HL-60/S4 treated with phorbol 12-myristate 13-acetate at 8.2 ng/mL for 4 days and 3 days (cell line): ENCODE data around the gene MCC.

Experiments
- in situ Hi-C: fragments of 300-500 bp; cut with MboI; formaldehyde crosslinking; loops from 2 replicates; pipeline ENCODE4 v1.15.0; 2022; ENCODE audit warnings: low sequenced_read_pairs

Gene MCC

DNA sequence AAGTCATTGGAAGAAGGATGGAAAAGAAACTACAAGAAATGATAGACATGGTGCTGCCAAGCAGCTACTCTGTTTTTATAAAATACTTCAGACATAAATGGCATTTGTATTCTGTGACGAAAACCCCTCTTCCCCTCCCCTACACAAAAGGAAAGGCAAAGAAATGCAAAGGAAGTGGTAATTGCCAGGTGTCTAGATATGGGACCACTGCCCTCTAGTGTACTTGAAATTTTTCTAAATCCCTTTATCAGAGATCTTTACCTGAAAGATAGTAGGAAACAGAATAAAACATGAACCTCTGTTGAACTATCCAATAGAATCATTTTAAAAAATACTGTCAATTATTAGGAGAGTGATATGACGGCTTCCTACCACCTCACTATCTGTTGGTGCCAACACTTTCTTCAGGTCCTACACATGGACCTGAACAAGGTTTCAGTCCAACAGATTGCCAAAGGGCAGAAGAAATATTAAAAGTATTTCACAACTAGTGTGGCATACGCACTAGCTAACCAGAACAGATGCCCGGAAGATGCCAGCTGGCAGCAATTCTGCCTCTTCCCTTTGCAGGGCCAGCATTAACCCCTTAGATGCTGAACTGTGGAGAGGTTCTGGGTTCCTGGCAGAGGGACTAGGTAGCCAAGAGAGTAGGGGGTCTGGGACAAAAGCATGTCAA is 157.6 kb downstream of the MCC start:
- in situ Hi-C loops, result loop anchor here (25.0 kb wide), 1 partner anchor 182 kb away; the partner anchor contains the start of gene YTHDC2

DNA sequence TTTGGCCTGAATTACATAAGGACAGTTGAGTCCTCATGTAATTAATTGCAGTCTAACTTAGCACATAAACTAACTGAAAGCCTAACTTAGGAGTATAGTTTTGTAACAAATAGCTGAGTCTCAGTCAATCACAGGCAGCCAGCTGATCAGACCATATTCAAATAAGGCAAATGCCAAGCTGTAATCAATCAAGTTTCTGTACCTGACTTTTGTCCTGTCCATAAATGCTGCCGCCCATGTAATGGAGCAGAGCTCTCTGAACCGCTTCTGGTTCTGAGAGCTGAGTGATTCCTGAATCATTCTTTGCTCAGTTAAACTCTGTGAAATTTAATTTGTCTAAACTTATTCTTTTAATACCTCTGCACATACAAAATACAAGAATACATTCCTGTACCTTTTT is 158.3 kb downstream of the MCC start:
- in situ Hi-C loops, result loop anchor here (25.0 kb wide), 1 partner anchor 182 kb away; the partner anchor contains the start of gene YTHDC2

DNA sequence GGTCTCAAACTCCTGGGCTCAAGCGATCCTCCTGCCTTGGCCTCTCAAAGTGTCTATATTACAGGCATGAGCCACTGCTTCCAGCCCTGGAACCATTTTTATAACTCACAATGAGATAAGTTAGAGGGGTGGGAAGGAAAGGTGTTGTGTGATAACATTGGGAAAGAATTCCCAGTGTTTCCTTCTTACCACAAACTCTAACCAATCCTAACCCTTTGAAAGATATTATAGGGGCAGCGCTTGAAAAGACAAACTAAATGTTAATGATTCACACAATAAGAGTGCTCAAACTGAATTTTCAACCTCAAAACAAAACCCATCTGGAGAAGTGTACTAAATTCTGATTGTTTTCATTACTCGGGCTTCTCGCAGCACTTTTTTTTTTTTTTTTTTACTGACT is 163.2 kb downstream of the MCC start:
- in situ Hi-C loops, result loop anchor here (25.0 kb wide), 1 partner anchor 187 kb away; the partner anchor contains the start of gene YTHDC2

DNA sequence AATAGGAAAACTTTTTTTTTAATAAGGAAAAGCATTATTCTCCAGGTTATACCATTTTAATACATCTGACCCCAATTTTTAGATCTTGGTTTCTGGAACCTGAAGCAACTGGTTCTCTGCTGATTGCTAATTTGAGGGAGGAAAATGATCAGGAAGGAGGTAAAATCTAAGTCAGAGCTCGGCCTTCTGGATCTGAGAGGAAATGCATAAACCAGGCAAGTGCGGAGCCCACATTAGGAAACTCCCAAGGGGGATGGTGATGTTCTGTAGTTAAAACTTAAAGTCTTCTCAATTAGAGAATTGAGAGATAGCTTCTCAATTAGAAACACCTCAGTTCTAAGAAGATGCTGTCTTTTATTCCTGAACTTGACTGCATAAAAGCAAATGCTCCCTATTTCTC is 167.0 kb downstream of the MCC start:
- in situ Hi-C loops, result no loop called here

DNA sequence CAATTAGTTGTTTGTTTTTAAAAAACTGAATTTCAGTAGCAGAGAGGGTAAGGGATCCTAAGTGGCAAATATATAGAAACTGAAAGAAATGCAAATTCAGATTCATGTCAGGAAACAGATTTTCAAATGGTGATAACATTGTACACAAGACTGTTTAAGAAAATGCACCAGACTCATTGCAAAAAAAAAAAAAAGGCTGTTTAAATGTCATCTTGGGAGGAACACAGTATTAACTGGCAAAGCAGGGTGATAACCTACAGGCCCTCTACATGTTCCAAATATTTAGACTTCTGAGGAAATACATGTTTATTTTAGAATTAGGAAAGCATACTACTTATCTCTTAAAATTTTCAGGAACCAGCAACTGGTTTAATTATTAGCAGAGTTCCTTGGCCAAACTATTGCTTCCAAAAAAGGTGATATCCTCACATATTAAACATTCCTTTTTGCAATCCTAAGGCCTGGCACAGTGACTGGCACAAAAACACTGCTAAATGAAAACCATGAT is 167.9 kb downstream of the MCC start:
- in situ Hi-C loops, result no loop called here

DNA sequence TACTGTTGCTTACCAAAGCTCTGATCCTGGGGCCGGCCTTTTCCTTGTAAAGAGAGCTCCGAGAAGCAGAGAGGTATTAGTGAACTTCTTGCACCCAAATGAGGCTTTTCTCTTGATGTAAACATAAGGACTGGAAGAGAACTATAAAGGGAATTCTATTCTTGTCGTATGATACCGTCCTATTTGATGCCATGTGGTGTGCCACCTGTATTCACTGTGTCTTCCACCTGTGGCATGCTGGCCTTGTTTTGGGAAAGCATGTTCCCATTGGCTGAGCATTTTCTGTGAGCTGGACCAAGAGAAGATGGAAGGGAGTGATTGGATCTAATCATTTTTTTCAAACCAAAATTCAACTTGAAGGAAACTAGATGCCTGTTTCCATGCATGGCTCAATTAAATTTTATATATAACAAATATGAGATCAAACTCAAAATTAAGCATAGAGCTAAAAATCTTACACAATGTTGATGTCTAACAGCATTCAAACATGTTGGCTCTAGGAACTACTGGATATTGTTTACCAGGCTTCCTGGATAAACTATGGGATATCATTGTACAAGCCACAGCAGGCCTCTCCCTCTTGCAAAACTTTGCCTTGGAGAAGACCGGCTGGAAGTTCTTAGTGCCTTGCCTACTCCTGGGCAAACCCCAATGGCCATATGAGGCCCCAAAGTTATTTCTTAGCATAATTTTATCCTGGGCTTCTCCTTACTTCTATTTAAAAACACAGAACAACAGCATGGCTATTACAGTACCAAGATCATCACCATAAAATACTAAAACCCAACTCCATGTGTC is 168.8 kb downstream of the MCC start:
- in situ Hi-C loops, result no loop called here

DNA sequence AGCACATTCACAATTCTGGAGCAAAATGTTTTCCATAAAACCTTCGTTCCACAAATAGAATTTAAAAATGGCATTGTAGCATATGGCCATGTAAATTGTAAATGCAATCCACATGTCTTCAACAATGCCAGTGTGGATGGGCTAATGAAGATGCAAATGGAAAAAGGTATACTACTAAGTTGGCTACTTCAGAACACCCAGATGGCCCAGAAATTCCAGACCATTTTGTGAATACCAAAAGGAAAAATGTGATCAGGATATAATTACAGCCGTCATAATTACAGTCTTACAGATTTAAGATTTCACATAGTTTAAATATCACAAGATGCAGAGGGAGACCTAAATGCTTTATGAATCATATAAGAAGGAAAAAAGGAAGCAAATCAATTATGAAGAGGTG is 170.6 kb downstream of the MCC start:
- in situ Hi-C loops, result no loop called here

DNA sequence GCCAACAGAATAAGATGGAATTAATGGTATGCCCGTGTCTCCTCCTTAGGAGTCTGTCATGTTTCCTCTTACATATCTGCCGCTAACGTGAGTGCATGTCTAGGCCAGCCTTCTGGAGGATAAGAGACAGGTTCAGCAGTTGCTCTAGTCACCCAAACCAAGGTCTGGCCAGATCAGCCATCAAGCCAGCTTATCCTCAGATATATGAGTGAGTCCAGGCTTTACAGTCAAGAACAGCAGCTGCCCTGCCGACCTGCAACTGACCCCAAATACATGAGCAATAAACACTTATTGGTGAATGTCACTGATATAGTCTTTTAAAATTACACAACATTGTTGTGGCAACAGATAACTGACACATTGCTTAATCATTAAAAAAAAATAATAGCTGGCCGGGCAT is 177.0 kb downstream of the MCC start:
- in situ Hi-C loops, result no loop called here

DNA sequence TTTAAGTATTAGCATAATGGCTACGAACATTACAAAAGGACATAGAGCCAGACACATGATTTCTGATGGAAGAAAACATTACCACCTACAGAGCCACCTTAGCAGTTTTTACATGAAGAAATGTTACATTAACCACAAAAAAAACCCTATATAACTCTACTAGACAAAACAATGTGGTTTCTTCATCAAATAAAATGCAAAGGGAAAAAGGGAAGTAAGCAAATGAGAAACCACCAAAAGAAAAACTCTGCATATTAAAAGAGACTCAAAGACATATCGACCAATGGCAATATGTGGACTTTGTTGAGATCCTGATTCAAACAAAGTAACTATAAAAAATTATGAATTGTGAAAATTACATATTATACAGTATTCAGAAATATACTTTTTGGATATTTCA is 186.1 kb downstream of the MCC start:
- in situ Hi-C loops, result no loop called here

DNA sequence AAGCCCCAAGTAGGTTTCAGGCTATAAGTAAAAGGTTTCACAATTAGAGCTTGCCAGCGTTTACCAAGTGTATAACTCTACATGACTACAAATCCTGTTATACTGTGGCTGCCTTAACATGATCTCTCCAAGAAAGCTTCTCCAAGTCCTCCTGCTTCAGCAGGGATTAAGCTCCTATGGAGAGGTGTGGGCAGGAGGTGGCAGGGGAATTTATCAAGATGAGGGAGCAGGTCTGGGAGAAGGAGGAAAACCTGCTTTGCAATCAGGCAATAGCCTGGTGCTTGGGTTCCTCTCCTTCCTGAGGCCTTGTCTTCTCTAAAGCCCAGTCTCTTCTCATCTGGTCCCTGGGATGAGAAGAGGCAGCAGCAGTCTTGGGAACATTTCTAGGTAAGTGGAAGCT is 188.7 kb downstream of the MCC start:
- in situ Hi-C loops, result no loop called here

DNA sequence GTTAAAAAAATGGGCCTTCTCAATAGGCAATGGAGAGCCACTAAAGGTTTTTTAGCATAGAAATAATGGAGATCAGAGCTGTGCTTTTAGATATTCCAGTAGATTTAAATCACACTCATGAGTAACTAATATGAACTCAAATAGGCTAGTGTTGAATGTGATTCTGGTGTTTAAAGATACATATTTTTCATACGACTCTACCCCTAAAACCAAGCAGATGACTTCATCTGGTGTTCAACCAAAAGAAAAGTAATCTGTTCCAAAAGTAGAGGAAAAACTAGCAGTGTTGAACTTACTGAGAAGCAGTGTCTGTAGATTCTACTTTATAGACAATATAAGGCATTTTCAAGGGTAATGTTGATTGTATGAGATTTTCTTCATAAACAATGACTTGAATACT is 191.6 kb downstream of the MCC start:
- in situ Hi-C loops, result no loop called here

DNA sequence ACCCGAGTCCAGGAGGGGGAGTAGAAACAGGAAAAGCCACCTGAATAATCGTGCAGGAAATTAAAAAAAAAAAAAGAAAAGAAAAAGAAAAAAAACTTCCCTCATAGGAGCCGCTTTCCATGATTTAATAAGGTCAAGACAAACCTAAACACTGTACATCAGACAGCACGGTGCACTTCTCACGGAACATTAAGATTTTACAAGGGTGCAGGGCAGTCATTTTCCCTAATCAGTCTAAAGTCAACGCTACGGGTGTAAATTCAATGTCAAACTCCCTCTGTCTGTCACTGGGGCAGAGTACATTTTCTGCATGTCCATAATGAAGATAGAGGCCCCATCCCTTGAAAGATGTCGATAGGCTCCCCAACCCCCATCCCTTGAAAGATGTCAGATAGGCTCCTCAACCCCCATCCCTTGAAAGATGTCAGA is 193.1 kb downstream of the MCC start:
- in situ Hi-C loops, result no loop called here

DNA sequence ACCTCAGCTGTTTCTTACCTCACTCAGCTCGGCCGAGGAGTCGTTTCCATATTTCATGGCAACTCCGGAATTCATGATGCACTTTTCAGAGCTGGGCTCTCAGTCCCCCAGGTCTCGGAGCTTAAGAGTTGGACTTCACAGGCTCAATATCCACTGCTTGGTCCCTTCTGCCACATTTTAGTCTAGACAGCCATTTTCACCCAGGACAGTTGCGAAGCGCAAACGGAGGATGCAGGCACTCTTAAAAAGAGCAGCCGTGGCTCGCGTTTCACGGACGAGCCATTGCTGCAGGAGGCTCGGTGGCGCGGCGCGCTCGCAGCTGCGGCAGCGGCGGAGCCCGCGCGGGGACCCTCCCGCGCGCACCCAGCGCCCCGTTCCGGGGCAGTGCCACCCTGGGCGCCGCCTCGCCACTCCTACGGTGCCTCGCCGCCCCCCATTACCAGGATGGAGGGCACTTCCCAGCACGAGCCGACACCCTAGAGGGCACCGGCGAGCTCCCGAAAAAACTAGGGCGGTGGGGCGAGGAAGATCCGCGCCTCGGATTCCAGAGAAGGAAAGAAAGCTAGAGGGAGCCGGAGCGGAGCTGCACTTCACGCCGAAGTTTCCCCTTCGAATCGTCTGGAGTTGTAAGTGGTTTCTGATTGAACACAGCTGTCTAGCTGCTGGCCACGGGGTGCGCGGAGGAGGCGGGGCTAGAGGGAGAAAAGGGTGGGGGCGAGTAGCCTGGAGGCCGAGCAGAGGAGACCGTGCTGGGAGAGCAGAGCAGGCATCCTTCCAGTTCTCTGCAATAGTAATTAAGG is 193.7 kb downstream of the MCC start:
- in situ Hi-C loops, result no loop called here

DNA sequence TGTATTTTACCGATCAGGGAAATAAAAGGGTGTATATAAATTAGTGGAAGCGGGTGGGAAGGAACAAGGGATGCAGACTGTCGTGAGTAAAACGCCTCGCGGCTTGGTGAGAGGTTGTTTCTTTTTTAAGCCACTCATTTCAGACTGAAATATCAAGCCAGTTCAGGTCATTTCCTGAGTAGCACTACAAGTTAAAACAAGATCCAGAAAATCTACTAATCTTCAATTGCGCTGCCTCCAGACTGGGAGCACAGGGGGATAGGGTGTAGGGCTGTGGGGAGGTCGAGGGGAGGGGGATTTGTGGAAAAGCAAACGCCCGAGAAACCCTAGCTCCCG is 194.3 kb downstream of the MCC start:
- in situ Hi-C loops, result no loop called here

DNA sequence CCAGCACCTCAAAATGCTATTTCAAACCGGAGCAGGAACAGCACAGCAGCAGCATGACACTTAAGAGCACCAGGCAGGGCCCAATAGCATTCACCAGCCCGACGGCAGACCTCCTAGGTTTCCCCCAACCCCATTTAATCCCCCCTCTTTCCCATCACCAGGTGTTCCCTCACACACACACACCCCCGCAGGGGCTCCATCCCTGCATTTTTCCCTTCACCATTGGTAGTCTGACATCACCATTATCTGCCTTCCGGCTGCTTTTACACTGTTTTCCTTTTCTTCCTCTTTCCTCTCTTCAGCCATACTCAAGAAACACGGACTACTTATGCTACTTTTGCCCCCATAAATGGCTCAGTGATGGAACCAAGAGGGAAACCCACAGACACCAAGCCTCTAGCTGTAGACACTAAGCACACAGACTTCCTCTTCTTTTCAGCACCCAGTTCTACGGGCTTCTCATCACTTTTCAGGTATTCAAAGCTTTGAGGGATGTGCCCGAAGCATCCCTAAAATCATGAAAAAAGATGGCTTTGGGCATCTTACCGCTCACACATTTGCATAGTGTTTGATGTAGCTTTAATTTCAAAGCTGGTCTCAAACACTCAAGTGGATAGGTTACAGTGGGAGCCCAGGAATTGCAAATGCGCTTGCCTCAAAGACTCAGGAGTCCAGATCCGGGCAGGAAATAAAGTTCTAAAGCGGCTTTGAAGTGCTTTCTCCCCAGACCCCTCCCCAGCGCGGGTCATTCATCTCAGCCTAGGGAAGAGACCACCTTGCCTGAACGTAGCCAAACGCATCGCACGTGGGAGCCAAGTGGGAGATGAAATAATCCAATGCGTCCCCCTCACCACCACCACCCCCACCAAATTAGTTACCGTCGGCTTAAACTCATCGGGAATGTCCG is 194.9 kb downstream of the MCC start:
- in situ Hi-C loops, result no loop called here

DNA sequence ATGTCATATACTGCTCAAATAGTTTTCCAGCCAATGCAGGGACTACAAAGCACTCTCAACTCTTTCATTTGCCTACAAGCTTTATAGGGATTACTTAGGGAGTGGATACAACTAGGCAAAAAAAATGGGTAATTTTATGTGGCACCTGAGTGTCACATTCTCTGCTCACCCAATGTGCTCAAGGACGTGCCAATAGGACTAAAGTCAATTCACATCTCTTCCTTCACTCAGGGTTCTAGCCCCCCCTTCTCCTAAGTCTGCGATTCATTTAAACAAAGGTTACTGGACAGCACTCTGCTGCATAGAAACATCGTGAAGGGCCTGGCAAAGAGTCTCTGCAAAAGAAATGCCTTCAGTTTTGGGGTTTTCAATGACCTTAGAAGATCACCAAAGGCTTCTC is 195.8 kb downstream of the MCC start:
- in situ Hi-C loops, result no loop called here

DNA sequence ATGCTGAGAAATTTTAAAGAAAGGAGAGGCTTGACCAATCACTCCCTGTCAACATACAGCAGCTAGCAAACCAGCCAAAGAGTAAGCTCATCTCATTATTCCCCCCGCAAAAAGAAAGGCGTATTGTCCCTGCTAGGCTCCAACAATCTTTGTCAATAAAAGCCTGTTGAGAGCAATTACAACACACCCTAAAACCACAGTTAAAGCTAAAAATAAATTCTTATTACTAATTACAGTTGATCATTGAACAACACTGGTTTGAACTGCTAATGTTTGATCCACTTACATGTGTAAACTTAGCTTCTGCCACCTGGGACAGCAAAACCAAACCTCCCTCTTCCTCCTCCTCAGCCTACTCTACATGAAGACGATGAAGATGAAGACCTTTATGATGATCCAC is 204.7 kb downstream of the MCC start:
- in situ Hi-C loops, result no loop called here

DNA sequence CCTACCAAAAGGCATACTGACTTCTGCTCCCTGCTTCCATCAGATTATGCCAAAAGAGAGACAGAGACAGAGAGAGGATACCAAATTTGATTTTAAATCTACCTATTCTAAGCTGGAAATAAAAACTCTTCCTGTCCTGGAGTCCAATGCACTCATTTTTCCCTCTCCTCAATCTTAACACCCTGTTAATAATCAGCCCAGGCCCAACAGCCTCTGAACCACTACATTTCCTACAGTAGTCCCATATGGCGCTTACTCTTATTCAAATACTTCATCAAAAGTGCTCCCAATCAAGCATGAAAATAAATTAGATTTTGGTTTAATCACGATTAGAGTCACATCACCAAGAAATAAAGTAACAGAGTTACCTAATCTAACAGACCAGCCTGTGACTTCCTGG is 205.8 kb downstream of the MCC start:
- in situ Hi-C loops, result no loop called here

DNA sequence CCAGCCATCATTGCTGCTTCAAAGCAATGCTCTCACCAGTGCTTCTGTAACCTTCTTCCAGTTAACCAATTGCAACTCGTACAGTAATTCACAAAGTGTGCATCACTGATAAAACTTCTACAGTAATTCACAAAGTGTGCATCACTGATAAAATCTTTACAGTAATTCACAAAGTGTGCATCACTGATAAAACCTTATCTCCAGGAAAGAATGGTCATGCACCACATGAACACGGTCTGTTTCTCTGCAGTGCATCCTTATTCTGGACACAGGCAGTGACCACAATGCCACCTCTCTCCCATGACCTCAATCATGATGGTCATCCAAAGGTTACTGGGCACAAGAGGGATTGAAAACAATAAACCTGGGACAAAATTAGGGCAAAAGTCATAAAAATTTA is 207.1 kb downstream of the MCC start:
- in situ Hi-C loops, result no loop called here

DNA sequence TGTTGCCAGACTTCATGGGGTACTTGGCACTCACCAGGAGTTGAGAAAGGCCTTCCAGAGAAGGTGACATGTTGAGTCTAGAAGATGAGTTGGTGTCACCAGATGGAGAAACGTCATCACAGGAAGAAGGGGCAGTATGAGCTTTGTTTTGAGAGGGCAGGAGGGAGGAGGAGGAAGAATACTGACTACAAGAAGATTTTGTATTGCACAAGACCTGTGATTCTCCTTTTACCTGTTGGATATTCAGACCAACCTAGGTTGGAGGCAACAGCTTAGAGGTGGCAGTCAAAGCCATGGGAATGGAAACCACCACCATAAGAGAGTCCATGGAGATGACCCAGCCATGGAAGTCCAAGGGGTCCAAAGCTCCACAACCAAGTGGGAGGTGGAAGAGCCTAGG is 207.7 kb downstream of the MCC start:
- in situ Hi-C loops, result no loop called here
